NT2/D1 (cell line): ENCODE data around the gene GAL3ST2.

Experiments used
- SUZ12 ChIP-seq: IDR thresholded peaks from 2 replicates; pipeline ENCODE4 v1.6.1; 2011; ENCODE audit not compliant: insufficient read length, insufficient read depth; ENCODE audit errors: extremely low read depth
- YY1 ChIP-seq: IDR thresholded peaks from 2 replicates; pipeline ENCODE4 v1.6.1; 2011; ENCODE audit not compliant: insufficient read length, insufficient read depth

- no peak for TF ChIP-seq YY1
- no peak for TF ChIP-seq SUZ12
Measured at GRCh38 chr2:241852981-241853631, 76.5 kb downstream of the GAL3ST2 start.
